HG02571 (cell line): ENCODE measurements around the gene MAD2L1BP.

Source experiments
- ATAC-seq: cut with Tn5 transposase; IDR thresholded peaks from one replicate; pipeline ENCODE4 v1.9.1; 2021; ENCODE audit warnings: mild to moderate bottlenecking, moderate library complexity; ENCODE audit not compliant: unreplicated experiment

The MAD2L1BP gene

DNA sequence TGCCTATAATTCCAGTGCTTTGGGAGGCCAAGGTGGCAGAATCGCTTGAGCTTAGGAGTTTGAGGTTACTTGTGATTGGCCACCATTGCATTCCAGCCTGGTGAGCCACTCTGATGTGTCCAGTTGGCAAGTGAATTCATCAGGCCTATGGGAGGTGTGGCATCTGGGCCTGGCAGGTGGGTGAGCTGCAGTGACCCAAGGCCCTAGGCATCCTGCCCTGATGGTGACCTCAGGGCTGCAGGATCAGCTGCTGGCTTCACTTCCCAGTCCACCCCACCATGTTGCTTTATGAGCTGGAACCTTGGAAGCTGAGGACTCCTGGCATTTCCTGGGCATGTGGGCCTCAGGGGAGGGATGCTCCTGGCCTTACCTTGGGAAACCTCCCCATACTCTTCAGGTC is 29.7 kb downstream of the MAD2L1BP start:
- no peak for ATAC-seq

DNA sequence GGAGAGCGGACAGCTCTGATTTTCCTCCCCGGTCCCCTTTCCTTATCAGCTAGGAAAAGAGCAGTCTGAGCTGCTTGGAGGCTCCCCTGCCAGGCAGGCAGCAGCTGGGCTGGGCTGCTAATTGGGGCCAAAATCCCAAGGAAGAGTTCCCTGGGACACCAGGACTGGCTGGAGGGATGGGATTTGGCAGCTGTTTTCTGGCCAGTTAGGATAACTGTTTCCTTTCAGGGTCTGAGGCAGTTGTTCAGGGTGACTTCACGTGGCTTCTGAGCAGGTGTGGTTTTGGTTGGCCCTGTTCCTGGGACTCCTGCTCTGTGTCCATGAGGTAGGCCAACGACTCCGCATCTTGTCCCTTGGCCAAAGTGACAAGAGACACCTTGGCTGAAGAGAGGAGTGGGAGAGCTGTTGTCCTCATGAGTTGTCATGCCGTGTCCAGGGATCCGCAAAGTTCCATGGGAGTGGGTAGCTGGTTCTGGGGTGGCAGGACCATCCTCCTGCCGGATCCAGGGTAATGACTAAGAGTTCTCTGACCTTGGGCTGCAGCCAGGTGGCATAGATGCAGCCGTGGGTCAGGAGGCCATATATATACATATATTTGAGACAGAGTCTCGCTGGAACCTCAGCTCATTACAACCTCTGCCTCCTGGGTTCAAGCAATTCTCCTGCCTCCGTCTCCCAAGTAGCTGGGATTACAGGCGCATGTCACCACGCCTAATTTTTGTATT is 30.7 kb downstream of the MAD2L1BP start:
- ATAC-seq, result no peak

GRCh38 chr6:43667245-43668150 is 31.9 kb downstream of the MAD2L1BP start:
- ATAC-seq, result no peak

- peak; percentile 42 for ATAC-seq
Observed at GRCh38 chr6:43668151-43669028, 32.8 kb downstream of the MAD2L1BP start.

DNA sequence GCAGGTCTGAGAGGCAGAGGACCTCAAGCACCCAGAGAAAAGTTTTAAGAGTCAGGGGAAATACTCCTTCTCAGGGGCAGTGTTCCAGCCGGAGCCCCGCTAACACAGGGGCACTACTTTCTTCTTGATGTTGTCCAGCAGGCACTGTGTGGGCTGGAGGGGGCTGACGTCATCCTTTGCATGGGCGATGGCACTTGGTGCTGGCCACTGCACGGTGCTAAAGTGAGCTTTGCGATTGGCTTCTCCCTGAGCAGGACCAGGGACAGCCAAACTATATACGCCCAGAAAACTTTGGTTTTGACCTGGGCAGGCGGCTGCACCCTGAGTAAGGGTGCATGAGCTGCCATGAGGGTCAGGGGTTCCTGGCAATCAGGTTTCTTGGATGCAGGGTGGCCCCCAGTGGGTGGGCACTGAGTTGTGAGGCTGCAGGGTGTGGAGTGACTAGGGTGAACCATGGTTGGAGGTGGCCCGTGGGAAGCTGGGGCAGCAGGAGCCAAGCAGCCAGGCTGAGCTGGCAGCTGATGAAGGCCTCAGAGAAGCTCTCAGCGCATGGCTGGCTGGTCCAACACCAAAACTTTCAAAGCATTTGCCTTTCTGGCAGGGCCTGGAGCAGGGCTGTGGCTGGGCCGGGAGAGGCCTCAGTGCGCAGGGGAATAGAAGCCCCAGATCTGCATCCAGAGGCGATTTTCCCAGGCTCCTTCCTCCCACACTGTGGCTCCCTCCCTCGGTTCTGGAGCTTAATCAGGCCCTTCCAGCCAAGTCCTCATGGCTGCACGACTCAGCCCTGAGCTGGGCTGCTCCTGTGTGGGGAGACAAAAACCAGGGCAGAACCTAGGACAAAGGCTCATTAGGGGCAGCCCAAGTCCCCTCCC is 33.6 kb downstream of the MAD2L1BP start:
- no peak for ATAC-seq

- no peak for ATAC-seq
Observed at GRCh38 chr6:43669922-43670622, 34.4 kb downstream of the MAD2L1BP start.

- no peak for ATAC-seq
Observed at GRCh38 chr6:43670623-43670986, 35.0 kb downstream of the MAD2L1BP start.

- ATAC-seq, result no peak
Observed at GRCh38 chr6:43671011-43671800, 35.6 kb downstream of the MAD2L1BP start.

DNA sequence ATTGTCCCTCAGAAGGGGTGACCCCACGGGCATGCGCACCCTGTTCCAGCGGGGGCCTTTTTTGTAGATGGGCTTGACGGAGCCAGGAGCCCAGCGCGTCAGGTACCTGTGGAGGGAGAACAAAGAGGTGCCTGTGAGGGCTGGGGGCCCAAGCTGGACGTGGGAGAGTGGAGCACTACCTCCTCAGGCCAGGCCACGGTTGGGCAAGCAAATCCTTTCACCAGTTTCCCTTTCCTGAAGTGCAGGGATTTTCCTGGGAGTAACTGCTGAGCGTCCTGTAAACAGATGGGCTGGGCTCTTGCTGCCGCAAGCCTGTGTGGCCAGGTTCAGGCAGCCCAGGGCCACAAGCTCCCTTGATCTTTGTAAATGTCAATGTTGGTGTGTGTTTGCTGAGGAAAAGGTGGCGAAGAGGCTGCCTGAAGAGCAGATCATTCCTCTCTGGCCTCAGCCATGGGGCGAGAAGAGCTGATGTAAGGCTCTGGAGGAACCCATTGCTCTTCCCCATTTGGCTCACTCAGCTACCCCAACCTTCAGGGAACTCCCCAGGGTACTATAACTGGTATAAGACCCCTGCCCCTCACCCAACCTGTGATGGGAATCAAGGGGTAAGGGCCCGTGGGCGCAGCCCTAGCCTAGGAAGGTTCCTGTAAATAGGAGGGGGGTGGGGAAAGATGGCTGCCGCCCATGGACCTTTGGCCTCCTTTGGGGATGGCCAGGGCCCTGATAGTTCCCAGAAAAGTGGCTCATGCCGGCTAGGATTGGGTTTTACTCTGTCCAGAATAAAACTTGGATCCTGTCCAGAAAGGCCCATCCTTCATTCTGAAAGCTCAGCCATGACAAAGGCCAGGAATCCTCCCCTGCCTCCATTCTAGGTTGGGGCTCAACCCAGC is 36.4 kb downstream of the MAD2L1BP start:
- no peak for ATAC-seq

GRCh38 chr6:43673444-43674084 is 37.9 kb downstream of the MAD2L1BP start:
- ATAC-seq, result no peak

- no peak for ATAC-seq
Observed at GRCh38 chr6:43674291-43674690, 38.7 kb downstream of the MAD2L1BP start.

DNA sequence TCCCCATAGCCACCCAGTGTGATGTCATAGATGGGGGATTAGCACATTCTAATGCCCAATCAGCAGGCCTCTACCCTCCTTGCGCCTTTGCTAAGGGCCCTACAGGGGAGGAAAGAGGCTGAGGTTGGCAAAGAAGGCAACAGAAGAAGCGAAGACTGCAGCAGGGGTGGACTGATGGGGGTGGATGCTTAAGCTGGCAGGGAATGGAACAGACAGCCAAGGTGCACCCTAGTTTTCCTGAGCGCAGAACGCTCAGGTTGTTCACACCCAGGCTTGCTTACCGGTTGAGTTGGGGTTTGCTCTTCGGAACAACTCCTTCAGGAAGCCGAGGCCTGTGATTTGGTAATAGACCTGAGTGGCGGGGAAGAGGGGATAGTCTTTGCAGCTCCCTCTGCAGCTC is 39.3 kb downstream of the MAD2L1BP start:
- no peak for ATAC-seq

GRCh38 chr6:43676962-43677606 is 41.4 kb downstream of the MAD2L1BP start:
- no peak for ATAC-seq

DNA sequence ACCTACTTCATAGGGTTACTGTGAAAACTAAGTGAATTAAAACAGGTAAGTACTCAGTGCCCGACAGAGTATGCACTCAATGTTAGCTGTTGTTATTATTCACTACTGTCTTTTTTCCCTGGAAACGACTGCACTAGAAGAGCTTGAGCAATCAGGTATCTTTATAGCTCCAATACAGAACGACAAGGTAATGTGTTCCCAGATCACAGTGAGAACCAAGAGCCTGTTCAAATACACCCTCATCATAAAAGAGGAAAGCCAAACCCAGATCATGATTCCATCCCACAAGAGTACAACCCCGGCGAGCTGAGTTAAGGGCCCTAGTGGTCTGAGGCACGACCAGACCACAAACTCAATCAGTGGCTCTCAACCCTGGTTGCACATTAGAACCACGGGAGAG is 42.1 kb downstream of the MAD2L1BP start:
- ATAC-seq, result no peak

DNA sequence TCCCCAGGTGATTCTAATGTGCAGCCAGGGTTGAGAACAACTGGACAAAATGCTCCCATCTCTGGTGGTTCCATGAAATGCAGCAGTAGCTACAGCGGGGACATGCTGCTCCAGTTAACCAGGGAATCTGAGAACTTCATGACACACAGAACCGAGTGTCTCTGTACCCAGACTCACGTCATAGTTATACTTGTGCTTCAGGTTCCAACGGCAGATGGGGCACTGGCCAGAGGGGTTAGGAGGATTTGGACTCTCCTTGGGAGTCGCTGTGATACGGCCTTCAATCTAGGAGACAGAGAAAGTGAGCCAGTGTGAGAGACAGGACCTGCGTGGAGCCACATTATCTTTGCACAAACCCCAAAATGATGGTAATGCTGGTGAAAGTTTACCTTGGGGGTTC is 42.7 kb downstream of the MAD2L1BP start:
- no peak for ATAC-seq

DNA sequence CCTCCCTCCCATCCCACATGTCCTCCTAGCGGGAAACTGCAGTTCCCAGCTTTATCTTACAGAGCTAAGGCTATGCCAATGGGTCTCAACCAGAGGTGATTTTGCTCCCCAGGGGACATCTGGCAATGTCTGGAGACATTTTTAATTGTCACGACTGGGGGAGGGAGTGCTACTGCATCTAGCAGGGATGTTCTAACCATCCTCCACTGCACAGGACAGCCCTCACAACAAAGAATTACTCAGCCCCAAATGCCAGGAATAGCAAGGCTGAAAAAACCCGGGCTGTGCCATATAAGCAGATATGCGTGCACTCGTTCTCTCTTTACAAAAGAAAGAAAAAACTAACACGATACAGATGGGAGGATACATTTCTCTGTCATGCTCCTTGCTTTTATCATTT is 43.4 kb downstream of the MAD2L1BP start:
- ATAC-seq, result no peak
